Stomach (tissue), 4 donors: ENCODE data around the gene CHIC2.

Source experiments
- CTCF ChIP-seq, 7 experiments: fragments of 450-650 bp in 4 of 7; fragments of 200-600 bp in 3 of 7; sonication (generic) in 3 of 7; IDR thresholded peaks; one replicate each; pipeline ENCODE4 v1.5.1; 2016 to 2019; ENCODE audit warnings: antibody characterized with exemption in 7 of 7, control low read depth in 2 of 7, mild to moderate bottlenecking in 1 of 7
- POLR2A ChIP-seq, 4 donors: fragments of 450-650 bp; IDR thresholded peaks; one replicate each; pipeline ENCODE4 v1.6.1; 2016; ENCODE audit warnings: antibody characterized with exemption in 4 of 4, control low read depth in 2 of 4, mild to moderate bottlenecking in 1 of 4, moderate library complexity in 1 of 4
- POLR2AphosphoS5 ChIP-seq, 3 donors: sonication (generic); formaldehyde crosslinking; IDR thresholded peaks; one replicate each; pipeline ENCODE4 v1.6.1; 2016; ENCODE audit warnings: antibody characterized with exemption in 3 of 3

- no peak for TF ChIP-seq CTCF (IDR thresholded peaks at IDR 0.05)
- TF ChIP-seq POLR2AphosphoS5 (IDR thresholded peaks at IDR 0.05) = no peak
- TF ChIP-seq POLR2A (IDR thresholded peaks at IDR 0.05) = no peak
Observed at GRCh38 chr4:54055494-54055893, 8.9 kb downstream of the CHIC2 start.
